SHP77 treated with DMSO at 0.1 percent for 48 hours (cell line): ENCODE data around the gene PDZK1IP1.

Experiments
- DNase-seq: peaks from one replicate; lab custom pipeline; 2025; lab: John Stamatoyannopoulos, UW

Gene PDZK1IP1

GRCh38 chr1:47137198-47137597, 52.6 kb downstream of the PDZK1IP1 start, which contains the start of gene CYP4A22:
TSS of gene CYP4A22 (plus strand) at chr1:47137441. CDS start at chr1:47137486, 45 bp downstream.
- DNase-seq = no peak
